Activated naive CD8-positive, alpha-beta T cell treated with anti-CD3 and anti-CD28 coated beads for 36 hours (primary cell): Measurements from ENCODE around the gene CST4. TPM values are rescaled to one million over a fixed set of nuclear protein-coding genes. Genes with fewer than 3 reads are reported as not detected.
"Not testable (repeated sequence)": the region's sequence is repeated elsewhere in the genome, so short reads cannot be mapped to it uniquely, and the experiment has no call there.

Experiments used
- DNase-seq: peaks from one replicate; pipeline ENCODE4 v3.0.0; 2021
- H3K27ac Mint-ChIP-seq: one replicate; pipeline ENCODE4 v1.8.0; 2022; ENCODE audit warnings: mild to moderate bottlenecking, moderate library complexity, mixed read lengths
- H3K27me3 Mint-ChIP-seq: one replicate; pipeline ENCODE4 v1.8.0; 2022; ENCODE audit warnings: mild to moderate bottlenecking, mixed read lengths
- H3K36me3 Mint-ChIP-seq: one replicate; pipeline ENCODE4 v1.8.0; 2021; ENCODE audit warnings: mild to moderate bottlenecking, mixed read lengths
- H3K4me1 Mint-ChIP-seq: one replicate; pipeline ENCODE4 v1.8.0; 2021; ENCODE audit warnings: mixed read lengths
- H3K4me3 Mint-ChIP-seq: one replicate; pipeline ENCODE4 v1.8.0; 2022; ENCODE audit warnings: mild to moderate bottlenecking, moderate library complexity, mixed read lengths
- H3K9me3 Mint-ChIP-seq: one replicate; pipeline ENCODE4 v1.8.0; 2022; ENCODE audit warnings: mixed read lengths
- total RNA-seq, 2 experiments: library from RNA; stranded (reverse); gene quantifications; one replicate each; pipeline ENCODE4 v1.2.3, GENCODE V29; 2021

CST4 gene
- total RNA-seq, 2 experiments from 2014 or later = not detected

- not testable (repeated sequence) for H3K36me3 Mint-ChIP-seq, H3K4me3 Mint-ChIP-seq, H3K4me1 Mint-ChIP-seq, H3K9me3 Mint-ChIP-seq, H3K27ac Mint-ChIP-seq, DNase-seq
- H3K27me3 Mint-ChIP-seq = peaks cover 14% of the 10 kb centered on the region
Measured at GRCh38 chr20:23659610-23659988, 29.2 kb downstream of the CST4 start.

DNA sequence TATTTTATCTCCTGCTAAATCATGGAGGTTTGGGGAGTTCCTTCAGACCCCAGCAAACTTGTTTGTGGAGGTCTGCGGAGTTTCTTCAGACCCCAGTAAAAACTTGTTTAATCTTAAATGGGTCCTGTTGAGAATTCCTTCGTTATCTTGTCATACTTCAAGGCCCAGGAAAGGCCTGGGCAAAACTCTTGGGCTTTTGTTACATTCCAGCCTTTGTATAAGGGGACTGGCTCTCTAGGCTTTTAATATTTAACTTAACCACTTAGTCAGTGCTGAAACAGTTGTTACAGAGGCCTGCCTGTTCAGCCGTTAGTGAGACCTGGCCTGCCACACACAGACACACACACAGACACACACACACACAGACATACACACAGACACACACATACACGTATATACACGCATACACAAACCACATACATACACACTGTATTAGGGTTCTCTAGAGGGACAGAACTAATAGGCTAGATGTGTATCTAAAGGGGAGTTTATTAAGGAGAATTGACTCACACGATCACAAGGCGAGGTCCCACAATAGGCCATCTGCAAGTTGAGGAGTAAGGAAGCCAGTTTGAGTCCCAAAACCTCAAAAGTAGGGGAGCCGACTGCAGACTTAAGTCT is 29.7 kb downstream of the CST4 start:
- H3K27me3 Mint-ChIP-seq = peaks cover 18% of the 10 kb centered on the region
- no peak for DNase-seq
- H3K4me1 Mint-ChIP-seq = no peaks in the 10 kb centered on the region
- H3K27ac Mint-ChIP-seq = no peak overlapping the region
- no peaks in the 10 kb centered on the region for H3K36me3 Mint-ChIP-seq
- no peaks in the 10 kb centered on the region for H3K9me3 Mint-ChIP-seq
- no peak overlapping the region for H3K4me3 Mint-ChIP-seq

DNA sequence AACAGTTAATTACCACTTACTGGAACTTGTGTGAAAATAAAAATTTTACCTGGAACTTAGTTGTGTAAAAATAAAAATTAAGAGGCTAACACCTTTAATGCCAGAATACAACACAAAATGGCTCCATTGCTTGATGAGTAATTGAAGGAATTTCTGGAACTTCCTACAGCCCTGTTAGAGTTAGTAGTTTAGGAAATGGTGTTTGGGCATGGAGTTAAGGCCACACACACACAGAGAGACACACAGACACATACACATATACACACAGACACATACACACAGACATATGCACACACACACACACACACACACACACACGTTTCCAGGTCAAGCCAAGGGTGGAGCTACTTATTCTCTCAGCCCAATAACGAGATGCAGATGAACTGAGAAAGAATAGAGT is 30.5 kb downstream of the CST4 start:
- Mint-ChIP-seq H3K36me3 (no peaks in the 10 kb centered on the region), H3K27me3 (peaks cover 18% of the 10 kb centered on the region), H3K9me3 (no peaks in the 10 kb centered on the region), H3K27ac (no peak overlapping the region), H3K4me3 (no peak overlapping the region), H3K4me1 (no peaks in the 10 kb centered on the region)
- no peak for DNase-seq

DNA sequence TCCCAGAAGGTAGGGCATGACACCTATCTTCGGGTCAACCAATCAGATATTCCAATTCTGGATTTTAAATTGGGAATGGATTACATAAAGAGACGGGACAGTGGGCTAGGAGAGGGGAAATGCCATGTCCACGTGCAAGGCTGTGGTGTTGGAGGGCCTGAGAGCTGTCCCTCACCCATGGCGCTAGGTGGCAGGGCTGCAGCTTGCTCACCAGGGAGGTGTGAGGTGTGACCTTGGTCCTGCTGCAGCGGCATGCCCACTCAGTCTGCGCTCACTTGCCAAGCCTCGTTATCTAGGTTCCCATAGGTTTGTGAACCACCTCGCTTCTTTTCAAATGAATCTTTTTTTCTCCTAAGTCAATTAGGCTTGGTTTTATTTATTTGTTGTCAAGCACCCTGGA is 31.6 kb downstream of the CST4 start:
- no peak overlapping the region for H3K27ac Mint-ChIP-seq

DNA sequence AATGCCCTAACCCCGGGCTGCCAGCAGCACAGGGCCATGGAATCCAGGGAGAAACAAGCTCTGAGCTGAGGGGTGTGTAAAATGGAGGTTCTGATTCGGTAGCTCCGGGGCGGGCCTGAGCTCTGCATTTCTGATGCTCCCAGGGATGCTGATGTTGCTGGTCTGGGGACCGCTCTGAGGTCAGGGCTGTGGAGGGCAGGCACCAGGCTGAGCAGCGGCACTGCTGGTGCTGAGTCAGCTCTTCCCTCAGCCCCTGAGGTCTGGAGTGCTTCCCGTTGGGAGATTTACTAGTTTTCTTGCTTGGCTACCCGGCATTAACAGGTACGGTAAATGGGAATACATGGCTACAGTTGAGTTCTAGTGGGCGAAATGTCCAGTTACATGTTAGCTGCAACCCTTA is 32.5 kb downstream of the CST4 start:
- DNase-seq = no peak
- no peaks in the 10 kb centered on the region for H3K36me3 Mint-ChIP-seq
- no peaks in the 10 kb centered on the region for H3K9me3 Mint-ChIP-seq
- no peak overlapping the region for H3K27ac Mint-ChIP-seq
- no peaks in the 10 kb centered on the region for H3K4me1 Mint-ChIP-seq
- H3K27me3 Mint-ChIP-seq = peaks cover 18% of the 10 kb centered on the region
- no peak overlapping the region for H3K4me3 Mint-ChIP-seq

More for the DNA sequence above, 31.6 kb downstream of the CST4 start:
- DNase-seq = no peak
- Mint-ChIP-seq H3K27me3 (peaks cover 18% of the 10 kb centered on the region), H3K36me3 (no peaks in the 10 kb centered on the region), H3K4me1 (no peaks in the 10 kb centered on the region), H3K9me3 (no peaks in the 10 kb centered on the region), H3K4me3 (no peak overlapping the region)

- DNase-seq = no peak
- H3K27me3 Mint-ChIP-seq = peaks cover 18% of the 10 kb centered on the region
- H3K36me3 Mint-ChIP-seq = no peaks in the 10 kb centered on the region
- no peaks in the 10 kb centered on the region for H3K4me1 Mint-ChIP-seq
- H3K4me3 Mint-ChIP-seq = no peak overlapping the region
- no peak overlapping the region for H3K27ac Mint-ChIP-seq
- no peaks in the 10 kb centered on the region for H3K9me3 Mint-ChIP-seq
Measured at GRCh38 chr20:23655491-23656211, 33.2 kb downstream of the CST4 start.

DNA sequence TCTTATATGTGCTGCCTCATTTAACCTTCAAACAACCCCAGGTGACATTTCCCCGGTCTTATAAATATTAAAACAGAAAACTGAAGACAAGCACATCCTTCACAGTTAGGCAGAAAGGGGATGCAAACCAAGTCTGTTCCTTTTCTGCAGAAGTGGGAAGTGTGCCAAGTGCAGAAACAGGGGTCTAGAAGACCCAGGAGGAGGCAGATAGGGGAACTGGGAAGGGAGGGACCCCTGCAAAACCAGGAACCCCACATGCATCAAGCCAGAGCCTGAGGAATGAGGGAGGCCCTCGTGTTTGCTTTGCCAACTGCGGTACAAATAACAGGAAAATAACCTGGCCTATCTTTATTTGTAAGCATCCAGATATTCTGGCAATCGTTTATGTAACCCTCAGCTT is 34.1 kb downstream of the CST4 start:
- Mint-ChIP-seq H3K27ac (no peak overlapping the region), H3K4me1 (no peaks in the 10 kb centered on the region), H3K9me3 (no peaks in the 10 kb centered on the region), H3K36me3 (no peaks in the 10 kb centered on the region), H3K4me3 (no peak overlapping the region), H3K27me3 (peaks cover 18% of the 10 kb centered on the region)
- DNase-seq = no peak

DNA sequence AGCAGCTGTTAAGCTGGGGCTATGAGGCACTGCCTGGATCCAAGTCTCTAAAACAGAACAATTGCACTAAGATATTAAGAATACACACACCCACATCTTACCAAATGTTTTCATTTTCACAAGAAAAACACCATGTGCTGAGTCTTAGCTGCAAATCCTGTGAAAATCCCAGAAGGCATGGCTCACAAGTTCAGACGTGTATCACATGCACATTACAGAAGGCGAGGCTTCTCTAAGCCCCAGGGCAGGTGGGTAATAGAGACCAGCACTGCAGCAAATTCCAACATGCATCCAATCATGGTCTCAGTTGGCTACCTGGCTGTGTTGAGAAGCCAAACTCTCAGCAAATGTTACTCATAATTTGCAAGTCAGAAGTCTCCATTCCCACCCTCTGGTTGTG is 34.8 kb downstream of the CST4 start:
- DNase-seq = no peak
- no peaks in the 10 kb centered on the region for H3K4me1 Mint-ChIP-seq

GRCh38 chr20:23653400-23653938 is 35.4 kb downstream of the CST4 start:
- DNase-seq = no peak
- no peaks in the 10 kb centered on the region for H3K9me3 Mint-ChIP-seq
- H3K36me3 Mint-ChIP-seq = no peaks in the 10 kb centered on the region
- H3K27ac Mint-ChIP-seq = no peak overlapping the region
- no peak overlapping the region for H3K4me3 Mint-ChIP-seq
- H3K4me1 Mint-ChIP-seq = no peaks in the 10 kb centered on the region
- peaks cover 18% of the 10 kb centered on the region for H3K27me3 Mint-ChIP-seq

More for the DNA sequence above, 34.8 kb downstream of the CST4 start:
- Mint-ChIP-seq H3K27ac (no peak overlapping the region), H3K36me3 (no peaks in the 10 kb centered on the region), H3K27me3 (peaks cover 18% of the 10 kb centered on the region), H3K4me3 (no peak overlapping the region), H3K9me3 (no peaks in the 10 kb centered on the region)

DNA sequence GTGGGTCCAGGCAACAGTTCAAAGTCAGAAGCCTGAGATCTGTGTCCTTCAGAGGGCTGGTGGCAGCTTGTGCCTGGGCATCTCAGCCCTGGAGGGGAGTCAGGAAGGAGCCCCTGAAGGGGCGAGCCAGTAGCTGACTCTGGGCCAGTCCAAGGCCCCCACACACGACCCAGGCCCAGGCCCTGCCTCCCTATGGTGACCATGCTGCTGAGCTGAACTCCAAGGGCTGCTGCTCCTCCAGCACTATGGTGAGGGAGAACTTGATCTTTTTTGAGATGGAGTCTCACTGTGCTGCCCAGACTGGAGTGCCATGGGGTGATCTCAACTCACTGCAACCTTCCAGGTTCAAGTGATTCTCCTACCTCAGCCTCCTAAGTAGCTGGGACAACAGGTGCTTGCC is 35.9 kb downstream of the CST4 start:
- Mint-ChIP-seq H3K27ac (no peak overlapping the region), H3K4me1 (no peaks in the 10 kb centered on the region), H3K4me3 (no peak overlapping the region), H3K27me3 (peaks cover 18% of the 10 kb centered on the region), H3K9me3 (no peaks in the 10 kb centered on the region), H3K36me3 (no peaks in the 10 kb centered on the region)
- DNase-seq = no peak

GRCh38 chr20:23652371-23652770 is 36.5 kb downstream of the CST4 start:
- Mint-ChIP-seq H3K4me1 (no peaks in the 10 kb centered on the region), H3K27ac (no peak overlapping the region)
- DNase-seq = no peak

GRCh38 chr20:23651117-23651516 is 37.7 kb downstream of the CST4 start:
- no peak overlapping the region for H3K4me3 Mint-ChIP-seq
- no peaks in the 10 kb centered on the region for H3K36me3 Mint-ChIP-seq
- no peaks in the 10 kb centered on the region for H3K9me3 Mint-ChIP-seq
- H3K27me3 Mint-ChIP-seq = peaks cover 14% of the 10 kb centered on the region
- no peak for DNase-seq
- H3K27ac Mint-ChIP-seq = no peak overlapping the region
- no peaks in the 10 kb centered on the region for H3K4me1 Mint-ChIP-seq

More at GRCh38 chr20:23652371-23652770, 36.5 kb downstream of the CST4 start:
- H3K36me3 Mint-ChIP-seq = no peaks in the 10 kb centered on the region
- no peak overlapping the region for H3K4me3 Mint-ChIP-seq
- H3K27me3 Mint-ChIP-seq = peaks cover 18% of the 10 kb centered on the region
- H3K9me3 Mint-ChIP-seq = no peaks in the 10 kb centered on the region

DNA sequence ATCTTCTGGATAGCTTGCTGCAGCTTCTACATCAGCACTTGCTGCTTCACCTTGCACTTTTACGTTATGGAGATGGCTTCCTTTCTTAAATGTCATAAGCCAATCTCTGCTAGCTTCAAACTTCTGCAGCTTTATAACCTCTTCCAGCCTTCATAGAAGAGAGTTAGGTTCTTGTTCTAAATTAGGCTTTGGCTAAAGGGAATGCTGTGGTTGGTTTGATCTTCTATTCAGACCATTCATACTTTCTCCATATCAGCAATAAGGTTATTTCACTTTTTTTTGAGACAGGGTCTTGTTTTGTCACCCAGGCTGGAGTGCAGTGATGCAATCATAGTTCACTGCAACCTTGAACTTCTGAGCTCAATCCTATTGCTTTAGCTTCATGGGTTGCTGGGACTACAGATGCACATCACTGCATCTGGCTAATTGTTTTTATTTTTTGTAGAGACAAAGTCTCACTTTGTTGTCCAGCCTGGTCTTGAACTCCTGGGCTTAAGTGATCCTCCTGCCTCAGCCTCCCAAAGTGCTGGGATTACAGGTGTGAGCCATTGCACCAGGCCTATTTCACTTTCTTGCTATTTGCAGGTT is 38.9 kb downstream of the CST4 start:
- Mint-ChIP-seq H3K4me1 (no peaks in the 10 kb centered on the region), H3K27ac (no peak overlapping the region), H3K9me3 (no peaks in the 10 kb centered on the region), H3K27me3 (peaks cover 5% of the 10 kb centered on the region), H3K4me3 (no peak overlapping the region), H3K36me3 (no peaks in the 10 kb centered on the region)
- no peak for DNase-seq

GRCh38 chr20:23649242-23649641 is 39.6 kb downstream of the CST4 start:
- H3K9me3 Mint-ChIP-seq = no peaks in the 10 kb centered on the region
- no peaks in the 10 kb centered on the region for H3K4me1 Mint-ChIP-seq
- H3K36me3 Mint-ChIP-seq = no peaks in the 10 kb centered on the region
- DNase-seq = no peak
- H3K27me3 Mint-ChIP-seq = peaks cover under 1% of the 10 kb centered on the region
- no peak overlapping the region for H3K27ac Mint-ChIP-seq
- H3K4me3 Mint-ChIP-seq = no peak overlapping the region

DNA sequence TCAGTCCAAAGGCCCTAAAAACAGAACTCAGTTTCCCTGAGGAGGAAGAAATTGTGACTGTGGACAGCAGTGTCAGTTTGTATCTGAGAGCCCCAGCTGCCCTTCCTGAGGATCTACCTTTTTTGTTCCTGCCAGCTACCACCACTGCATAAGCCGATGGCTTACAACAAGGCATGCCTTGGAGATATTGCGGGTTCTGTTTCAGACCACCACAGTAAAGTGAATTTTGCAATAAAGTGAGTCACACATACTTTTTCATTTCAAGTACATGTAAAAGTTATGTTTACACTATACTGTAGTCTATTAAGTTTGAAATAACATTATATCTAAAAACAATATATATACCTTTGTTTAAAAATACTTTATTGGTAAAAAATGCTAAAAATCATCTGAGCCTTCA is 41.5 kb downstream of the CST4 start:
- Mint-ChIP-seq H3K27ac (no peak overlapping the region), H3K9me3 (no peaks in the 10 kb centered on the region), H3K27me3 (no peaks in the 10 kb centered on the region), H3K36me3 (no peaks in the 10 kb centered on the region), H3K4me3 (no peak overlapping the region), H3K4me1 (no peaks in the 10 kb centered on the region)
- DNase-seq = no peak
